Keratinocyte (primary cell): ENCODE data around the gene ZNF629. TPM values are rescaled to one million over a fixed set of nuclear protein-coding genes. Genes with fewer than 3 reads are reported as not detected.

Experiments used
- DNase-seq: peaks from one replicate; pipeline ENCODE4 v3.0.0-alpha.2; 2011; ENCODE audit warnings: low read depth, missing footprints, low spot score
- FAIRE-seq: peaks from 2 replicates; lab custom pipeline; 2011; peaks lifted over from hg19 to GRCh38; lab: Jason Lieb, UNC
- H2AFZ ChIP-seq: 2 replicates; pipeline ENCODE4 v1.6.0; 2012; ENCODE audit warnings: low read length, control low read depth, inconsistent platforms; ENCODE audit not compliant: control insufficient read depth
- H3K27ac ChIP-seq: 2 replicates; pipeline ENCODE4 v1.5.1; 2011; ENCODE audit warnings: low read length; ENCODE audit not compliant: control insufficient read depth, insufficient read depth
- H3K27me3 ChIP-seq: 3 replicates; pipeline ENCODE4 v1.6.0; 2011; ENCODE audit warnings: low read length; ENCODE audit not compliant: control insufficient read depth, insufficient read depth; ENCODE audit errors: extremely low read depth
- H3K36me3 ChIP-seq, 2 experiments: 2 replicates in 1 of 2; 3 replicates in 1 of 2; pipeline ENCODE4 v1.5.1; 2011; ENCODE audit warnings: low read length in 2 of 2, mild to moderate bottlenecking in 1 of 2; ENCODE audit not compliant: control insufficient read depth in 2 of 2, insufficient read depth in 2 of 2; ENCODE audit errors: extremely low read depth in 1 of 2
- H3K4me1 ChIP-seq: 3 replicates; pipeline ENCODE4 v1.5.1; 2011; ENCODE audit warnings: low read length; ENCODE audit not compliant: control insufficient read depth, insufficient read depth; ENCODE audit errors: extremely low read depth
- H3K4me2 ChIP-seq: 3 replicates; pipeline ENCODE4 v1.6.0; 2011; ENCODE audit warnings: low read depth, low read length; ENCODE audit not compliant: control insufficient read depth, insufficient read depth; ENCODE audit errors: extremely low read depth
- H3K4me3 ChIP-seq, 3 experiments: fragments of 200-600 bp in 1 of 3; sonication (generic) in 1 of 3; 2 replicates in 2 of 3; 3 replicates in 1 of 3; pipeline ENCODE4 v1.5.1; 2011 to 2016; ENCODE audit warnings: low read length in 3 of 3, mild to moderate bottlenecking in 3 of 3, control low read depth in 2 of 3, inconsistent platforms in 1 of 3, low read depth in 1 of 3, mixed read lengths in 1 of 3, mixed run types in 1 of 3, moderate library complexity in 1 of 3; ENCODE audit not compliant: control insufficient read depth in 2 of 3, insufficient read depth in 2 of 3; ENCODE audit errors: extremely low read depth in 1 of 3
- H3K79me2 ChIP-seq: 2 replicates; pipeline ENCODE4 v1.6.0; 2012; ENCODE audit warnings: low read length; ENCODE audit not compliant: control insufficient read depth, insufficient read depth
- H3K9ac ChIP-seq: 3 replicates; pipeline ENCODE4 v1.6.0; 2011; ENCODE audit warnings: low read length; ENCODE audit not compliant: control insufficient read depth, insufficient read depth; ENCODE audit errors: extremely low read depth
- H3K9me1 ChIP-seq: 3 replicates; pipeline ENCODE4 v1.6.0; 2011; ENCODE audit warnings: low read length; ENCODE audit not compliant: control insufficient read depth, insufficient read depth; ENCODE audit errors: extremely low read depth
- H3K9me3 ChIP-seq: 2 replicates; pipeline ENCODE4 v1.5.1; 2012; ENCODE audit warnings: low read depth, low read length; ENCODE audit not compliant: control insufficient read depth
- H4K20me1 ChIP-seq: 3 replicates; pipeline ENCODE4 v1.6.0; 2011; ENCODE audit warnings: low read length; ENCODE audit not compliant: control insufficient read depth, insufficient read depth; ENCODE audit errors: extremely low read depth
- CTCF ChIP-seq, 3 experiments: IDR thresholded peaks in 1 of 3; conservative IDR thresholded peaks in 1 of 3; optimal IDR thresholded peaks in 1 of 3; 2 replicates in 2 of 3; 3 replicates in 1 of 3; pipeline versions ENCODE3 to v1.5.1; 2011; ENCODE audit warnings: low read length in 3 of 3, mild to moderate bottlenecking in 3 of 3, moderate library complexity in 2 of 3, control low read depth in 1 of 3, inconsistent platforms in 1 of 3; ENCODE audit not compliant: insufficient read depth in 2 of 3; ENCODE audit errors: extremely low read depth in 1 of 3
- EZH2 ChIP-seq: IDR thresholded peaks from one replicate; pipeline ENCODE4 v1.6.1; 2012; ENCODE audit warnings: inconsistent platforms, mild to moderate bottlenecking, low read length, moderate library complexity
- dilution Hi-C: fragments of 300-500 bp; cut with MboI; formaldehyde crosslinking; loops from one replicate; pipeline ENCODE4 v1.7.0; 2020; ENCODE audit warnings: low sequenced_read_pairs; ENCODE audit not compliant: extremely low pct_ligation_motif_present
- polyA plus RNA-seq, 5 experiments: library from polyadenylated mRNA; depleted of rRNA in 3 of 5; stranded (reverse) in 3 of 5; stranded (forward) in 1 of 5; unstranded in 1 of 5; fragments of >200 nt; gene quantifications; 1 replicate in 1 of 5; 2 replicates in 3 of 5; 3 replicates in 1 of 5; pipeline versions ENCODE4 v1.2.1 to v1.2.3, GENCODE V29; 2011 to 2012; ENCODE audit warnings: missing spikeins in 2 of 5, low read depth in 1 of 5, low replicate concordance in 1 of 5

Gene ZNF629
- polyA plus RNA-seq, 1 donor (not counting 4 experiments of a cell fraction or from before 2014, with no cell fraction given): 3.6 TPM

- Histone ChIP-seq H3K79me2 (peaks cover 30% of the 10 kb centered on the region), H3K9ac (no peak overlapping the region), H3K27ac (no peak overlapping the region), H3K36me3 (peaks cover 8 to 21% of the 10 kb centered on the region in 2 experiments), H3K9me3 (no peaks in the 10 kb centered on the region), H3K4me3 (no peak overlapping the region), H2AFZ (no peak overlapping the region), H4K20me1 (peaks cover 4% of the 10 kb centered on the region), H3K27me3 (no peaks in the 10 kb centered on the region), H3K9me1 (no peaks in the 10 kb centered on the region), H3K4me1 (peaks cover 38% of the 10 kb centered on the region), H3K4me2 (no peak overlapping the region)
- DNase-seq (no peak), FAIRE-seq (no peak)
- TF ChIP-seq EZH2: no peak
- no peak for TF ChIP-seq CTCF (optimal IDR thresholded peaks at IDR 0.05 in 1 of 3, IDR thresholded peaks at IDR 0.05 in 1 of 3, conservative IDR thresholded peaks at IDR 0.05 in 1 of 3; ENCODE audit: extremely low read depth in 1 of 3, insufficient read depth in 2 of 3, low read length in 3 of 3)
- dilution Hi-C loops: no loop called here
Measured at GRCh38 chr16:30743716-30744115, 43.3 kb downstream of the ZNF629 start.

GRCh38 chr16:30741461-30741914, 45.5 kb downstream of the ZNF629 start:
- H3K9me3 ChIP-seq: no peaks in the 10 kb centered on the region
- H3K79me2 ChIP-seq: peaks cover 29% of the 10 kb centered on the region
- H3K27ac ChIP-seq: peak overlapping the region; percentile 100
- peak overlapping the region; percentile 89 for H3K4me2 ChIP-seq
- FAIRE-seq: peak; percentile 100
- H2AFZ ChIP-seq: no peak overlapping the region
- TF ChIP-seq CTCF (optimal IDR thresholded peaks at IDR 0.05 in 1 of 3, IDR thresholded peaks at IDR 0.05 in 1 of 3, conservative IDR thresholded peaks at IDR 0.05 in 1 of 3; ENCODE audit: extremely low read depth in 1 of 3, insufficient read depth in 2 of 3, low read length in 3 of 3) (peak in 1 of 3 experiments; percentile 13), EZH2 (no peak)
- H3K36me3 ChIP-seq: peaks cover 24 to 35% of the 10 kb centered on the region in 2 experiments
- H3K4me3 ChIP-seq: peak overlapping the region; percentile 60 to 95 (median 79)
- H3K9me1 ChIP-seq: no peaks in the 10 kb centered on the region
- peaks cover 4% of the 10 kb centered on the region for H4K20me1 ChIP-seq
- DNase-seq: peak; percentile 99
- dilution Hi-C loops: no loop called here
- peak overlapping the region; percentile 97 for H3K9ac ChIP-seq
- no peaks in the 10 kb centered on the region for H3K27me3 ChIP-seq
- peaks cover 25% of the 10 kb centered on the region for H3K4me1 ChIP-seq
